ENCODE data around the gene DNAJC3. TPM values are rescaled to one million over a fixed set of nuclear protein-coding genes. Genes with fewer than 3 reads are reported as not detected.

DNAJC3 gene
- 39.3 and 39.5 TPM in 2 replicates for total RNA-seq

GRCh38 chr13:95676762-95677563, at the start of gene DNAJC3:
DNAJC3 (plus strand) TSS chr13:95677139; CDS start chr13:95677256, 117 bp downstream.

GRCh38 chr13:95644601-95645052, 32.3 kb upstream of the DNAJC3 start, which contains the start of gene DZIP1:
DZIP1 (minus strand) TSS chr13:95644706; CDS start chr13:95642029, 2,677 bp downstream.

Other genes starting within 250 kb of the DNAJC3 start
- not detected in 2 replicates for gene CLDN10, start 124.4 kb upstream of the DNAJC3 start, total RNA-seq
- 2.7 and 3.9 TPM in 2 replicates for gene DZIP1, start 32.4 kb upstream of the DNAJC3 start, total RNA-seq